GM21619 (cell line): ENCODE data around the gene BAX.

ENCODE experiments used
- ATAC-seq: cut with Tn5 transposase; IDR thresholded peaks from one replicate; pipeline ENCODE4 v1.9.1; 2021; ENCODE audit not compliant: unreplicated experiment

Gene BAX

DNA sequence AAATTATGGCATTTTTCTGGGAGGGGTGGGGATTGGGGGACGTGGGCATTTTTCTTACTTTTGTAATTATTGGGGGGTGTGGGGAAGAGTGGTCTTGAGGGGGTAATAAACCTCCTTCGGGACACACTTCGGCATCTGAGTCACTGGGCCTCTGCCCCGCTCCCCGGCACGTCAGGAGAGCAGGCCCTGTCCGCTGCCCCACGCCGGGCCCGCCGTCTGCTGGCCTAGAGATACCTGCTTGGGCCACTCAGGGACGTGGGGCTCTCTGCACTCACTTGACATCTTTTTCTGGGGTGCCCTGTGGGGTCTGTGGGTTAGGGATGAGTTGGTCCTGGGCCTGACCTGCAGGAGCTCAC is 7.0 kb downstream of the BAX start:
- ATAC-seq: no peak

DNA sequence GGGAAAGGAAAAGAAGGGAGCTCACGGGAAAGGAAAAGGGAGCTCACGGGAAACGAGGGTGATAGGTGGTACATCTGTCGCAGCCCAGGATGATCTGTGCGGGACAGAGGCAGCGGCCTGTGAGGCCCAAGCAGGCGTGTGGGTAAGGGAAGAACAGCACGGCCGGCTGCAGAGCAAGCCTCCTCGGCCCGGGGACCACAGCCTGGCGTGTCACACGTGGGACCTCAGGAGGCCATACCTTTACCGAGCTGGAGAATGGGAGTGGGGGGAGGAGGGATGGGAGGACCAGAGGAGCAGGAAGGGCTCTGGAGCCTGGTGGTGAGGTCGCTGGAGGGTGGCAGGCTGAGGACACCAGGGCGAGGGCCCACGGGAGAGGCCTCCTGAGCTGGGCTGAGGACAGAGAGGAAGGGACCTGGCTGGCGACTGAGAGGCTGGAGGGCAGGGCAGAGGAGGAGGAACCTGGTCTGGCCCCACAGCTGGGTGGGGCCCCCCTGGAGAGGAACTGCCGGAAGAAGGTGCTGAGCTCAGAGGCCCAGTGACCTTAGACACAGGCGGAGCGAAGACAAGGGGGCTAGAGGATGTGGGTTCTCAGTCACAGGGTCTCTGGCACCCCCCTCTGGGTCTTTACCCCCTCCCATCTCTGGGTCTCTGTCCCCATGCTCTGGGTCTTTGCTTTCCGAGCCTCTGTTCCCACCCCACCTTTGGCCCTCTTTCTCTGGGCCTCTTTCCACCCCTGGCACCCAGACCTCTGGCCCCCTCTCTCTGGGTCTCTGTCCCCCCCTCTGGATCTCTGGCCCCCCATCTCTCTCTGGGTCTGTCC is 7.6 kb downstream of the BAX start:
- ATAC-seq: peak; percentile 32

DNA sequence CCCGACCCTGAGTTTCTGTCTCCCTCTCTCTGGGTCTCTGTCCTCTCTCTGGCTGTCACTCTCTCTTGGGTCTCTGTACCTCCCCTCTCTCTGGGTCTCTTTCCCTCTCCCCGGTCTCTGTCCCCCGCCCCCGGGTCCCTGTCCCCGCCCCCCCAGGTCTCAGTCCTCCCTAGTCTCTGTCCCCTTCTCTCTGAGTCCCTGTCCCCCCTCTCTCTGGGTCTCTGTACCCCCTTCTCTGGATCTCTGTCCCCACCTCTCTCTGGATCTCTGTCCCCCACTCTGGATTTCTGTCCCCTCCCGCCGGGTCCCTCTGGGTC is 8.1 kb downstream of the BAX start:
- no peak for ATAC-seq

DNA sequence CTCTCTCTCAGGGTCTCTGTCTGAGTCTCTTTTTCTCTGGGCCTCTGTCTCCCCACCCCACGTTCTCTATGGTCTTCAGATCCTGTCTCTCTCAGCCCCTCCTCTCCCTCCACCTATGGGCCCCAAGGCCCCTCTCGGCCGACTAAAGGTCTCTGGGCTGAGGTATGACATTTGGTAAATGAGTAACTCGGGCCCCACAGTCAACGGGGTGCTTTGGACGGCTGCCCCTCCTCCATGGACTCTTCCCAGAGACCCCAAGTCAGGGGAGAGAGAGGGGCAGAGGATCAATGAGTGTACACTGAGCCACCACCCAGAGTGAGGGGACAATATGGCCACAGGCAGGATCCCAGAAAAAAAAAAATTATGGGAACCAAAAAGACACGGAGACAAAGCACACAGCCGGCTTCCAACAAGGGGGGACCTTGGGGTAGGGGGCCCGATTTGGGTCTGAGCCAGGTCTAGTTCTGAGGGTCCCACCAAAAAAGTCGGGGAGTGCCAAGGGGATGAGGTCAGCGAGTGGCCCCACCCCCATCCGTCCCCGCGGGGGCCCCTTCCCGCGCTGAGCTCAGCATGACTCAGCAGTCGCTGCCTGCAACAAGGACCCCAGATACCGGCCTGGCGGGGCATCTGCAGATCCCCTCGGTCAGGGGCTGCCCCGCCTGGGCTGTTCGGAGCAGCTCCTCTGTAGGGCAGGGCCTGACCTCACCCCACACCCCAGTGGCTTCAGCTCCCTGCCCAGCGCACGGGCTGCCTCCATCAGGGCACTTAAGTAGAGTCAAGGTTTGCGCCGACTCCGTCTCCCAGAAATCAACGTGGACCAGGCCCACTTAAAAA is 8.9 kb downstream of the BAX start:
- no peak for ATAC-seq

DNA sequence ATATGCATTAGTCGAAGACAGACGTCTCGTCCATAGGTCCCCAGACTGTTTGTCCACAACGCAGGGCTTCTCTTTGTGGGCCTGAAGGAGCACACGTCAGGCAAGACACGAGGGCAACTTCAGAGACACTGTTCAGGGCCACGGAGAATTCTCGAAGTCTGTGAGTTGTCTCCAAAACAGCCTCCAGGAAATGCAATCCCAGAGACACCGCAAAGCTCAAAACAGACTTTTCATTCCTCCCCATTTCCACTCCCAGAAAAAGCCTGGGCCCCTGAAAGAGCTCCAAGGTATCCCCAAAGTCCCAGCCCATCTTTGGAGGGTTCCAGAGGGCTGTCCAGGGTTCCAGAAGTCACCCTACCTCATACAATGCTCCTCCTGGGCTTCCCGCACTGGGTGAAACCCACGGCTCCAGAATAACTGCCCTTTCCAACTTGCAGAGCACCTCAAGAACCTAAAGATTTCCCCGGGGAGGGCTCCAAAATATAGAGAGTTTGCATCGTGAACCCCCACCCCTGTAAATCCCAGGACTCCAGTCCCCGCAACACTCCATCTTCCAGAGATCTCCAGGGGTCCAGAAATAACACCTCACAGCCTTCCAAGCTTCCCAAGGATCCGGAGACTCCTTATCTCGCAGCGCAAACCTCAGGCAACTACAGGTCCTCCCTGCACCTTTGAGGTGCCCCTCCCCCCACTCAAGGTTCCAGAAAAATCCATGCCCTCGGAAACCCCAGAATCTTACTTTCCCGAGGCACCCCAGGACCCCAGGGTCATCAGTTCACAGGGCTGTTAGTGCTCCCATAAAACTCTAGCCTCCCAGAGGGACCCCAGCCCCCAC is 9.7 kb downstream of the BAX start:
- no peak for ATAC-seq

DNA sequence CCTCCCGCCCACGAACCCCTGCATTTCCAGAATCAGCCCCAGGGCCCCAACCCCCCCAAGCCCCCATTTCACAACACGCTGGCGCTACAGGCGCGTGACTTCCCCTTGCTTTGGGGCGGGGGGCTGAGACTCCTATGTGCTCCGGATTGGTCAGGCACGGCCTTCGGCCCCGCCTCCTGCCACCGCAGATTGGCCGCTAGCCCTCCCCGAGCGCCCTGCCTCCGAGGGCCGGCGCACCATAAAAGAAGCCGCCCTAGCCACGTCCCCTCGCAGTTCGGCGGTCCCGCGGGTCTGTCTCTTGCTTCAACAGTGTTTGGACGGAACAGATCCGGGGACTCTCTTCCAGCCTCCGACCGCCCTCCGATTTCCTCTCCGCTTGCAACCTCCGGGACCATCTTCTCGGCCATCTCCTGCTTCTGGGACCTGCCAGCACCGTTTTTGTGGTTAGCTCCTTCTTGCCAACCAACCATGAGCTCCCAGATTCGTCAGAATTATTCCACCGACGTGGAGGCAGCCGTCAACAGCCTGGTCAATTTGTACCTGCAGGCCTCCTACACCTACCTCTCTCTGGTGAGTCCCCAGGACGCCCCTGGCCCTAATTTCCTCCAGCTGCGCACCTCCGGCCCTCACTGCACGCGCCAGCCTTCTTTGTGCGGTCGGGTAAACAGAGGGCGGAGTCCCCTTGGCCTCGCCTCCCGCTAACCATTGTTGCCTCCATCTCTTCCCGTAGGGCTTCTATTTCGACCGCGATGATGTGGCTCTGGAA is 10.5 kb downstream of the BAX start, which contains the start of gene FTL:
FTL (plus strand) TSS at position 270 of the 766 bp plus-strand sequence; CDS start at position 469, 199 bp downstream.
- peak; percentile 41 for ATAC-seq

DNA sequence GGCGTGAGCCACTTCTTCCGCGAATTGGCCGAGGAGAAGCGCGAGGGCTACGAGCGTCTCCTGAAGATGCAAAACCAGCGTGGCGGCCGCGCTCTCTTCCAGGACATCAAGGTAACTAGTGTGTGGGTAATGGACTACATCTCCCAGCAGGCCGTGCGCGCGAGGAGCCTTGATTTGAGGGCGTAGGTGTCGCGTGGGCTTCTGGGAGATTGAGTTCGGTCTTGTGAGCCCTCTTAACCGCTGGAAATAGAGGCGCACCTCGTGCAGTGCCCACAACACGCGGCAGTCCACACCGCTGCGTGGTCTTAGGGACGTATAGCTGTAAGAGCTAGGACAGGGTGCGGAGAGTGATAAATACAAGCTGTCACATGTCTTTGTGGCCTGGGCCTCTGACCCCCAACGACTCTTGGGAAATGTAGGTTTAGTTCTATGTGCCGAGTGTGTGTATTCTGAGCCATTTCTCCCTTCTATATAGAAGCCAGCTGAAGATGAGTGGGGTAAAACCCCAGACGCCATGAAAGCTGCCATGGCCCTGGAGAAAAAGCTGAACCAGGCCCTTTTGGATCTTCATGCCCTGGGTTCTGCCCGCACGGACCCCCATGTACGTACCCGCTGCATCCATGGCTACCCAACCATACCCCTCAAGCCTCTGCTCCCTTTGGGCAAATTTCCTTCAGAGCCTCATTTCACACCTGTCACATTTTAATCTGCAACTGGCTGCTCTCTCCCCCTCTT is 11.3 kb downstream of the BAX start:
- ATAC-seq: peak; percentile 19

DNA sequence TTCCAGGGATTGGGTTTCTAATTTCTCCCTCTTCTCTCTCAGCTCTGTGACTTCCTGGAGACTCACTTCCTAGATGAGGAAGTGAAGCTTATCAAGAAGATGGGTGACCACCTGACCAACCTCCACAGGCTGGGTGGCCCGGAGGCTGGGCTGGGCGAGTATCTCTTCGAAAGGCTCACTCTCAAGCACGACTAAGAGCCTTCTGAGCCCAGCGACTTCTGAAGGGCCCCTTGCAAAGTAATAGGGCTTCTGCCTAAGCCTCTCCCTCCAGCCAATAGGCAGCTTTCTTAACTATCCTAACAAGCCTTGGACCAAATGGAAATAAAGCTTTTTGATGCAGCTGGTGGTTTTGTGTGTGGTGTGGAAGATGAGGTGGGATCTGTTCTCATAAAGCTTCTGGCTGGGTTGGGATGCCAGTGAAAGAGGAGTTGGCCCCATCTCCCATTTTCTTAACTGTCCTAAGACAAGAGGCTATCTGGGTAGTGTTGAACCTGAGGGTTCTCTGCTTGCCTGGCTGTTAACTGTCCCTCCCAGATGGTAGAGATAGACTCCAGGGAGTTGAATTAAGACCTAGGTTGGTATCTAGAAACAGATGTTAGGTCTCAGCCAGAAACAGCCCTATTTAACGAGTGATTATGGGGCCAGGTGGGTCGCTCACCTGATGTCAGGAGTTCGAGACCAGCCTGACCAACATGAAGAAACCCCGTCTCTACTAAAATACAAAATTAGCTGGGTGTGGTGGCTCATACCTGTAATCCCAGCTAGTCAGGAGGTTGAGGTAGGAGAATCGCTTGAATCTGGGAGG is 12.1 kb downstream of the BAX start:
- ATAC-seq: no peak

DNA sequence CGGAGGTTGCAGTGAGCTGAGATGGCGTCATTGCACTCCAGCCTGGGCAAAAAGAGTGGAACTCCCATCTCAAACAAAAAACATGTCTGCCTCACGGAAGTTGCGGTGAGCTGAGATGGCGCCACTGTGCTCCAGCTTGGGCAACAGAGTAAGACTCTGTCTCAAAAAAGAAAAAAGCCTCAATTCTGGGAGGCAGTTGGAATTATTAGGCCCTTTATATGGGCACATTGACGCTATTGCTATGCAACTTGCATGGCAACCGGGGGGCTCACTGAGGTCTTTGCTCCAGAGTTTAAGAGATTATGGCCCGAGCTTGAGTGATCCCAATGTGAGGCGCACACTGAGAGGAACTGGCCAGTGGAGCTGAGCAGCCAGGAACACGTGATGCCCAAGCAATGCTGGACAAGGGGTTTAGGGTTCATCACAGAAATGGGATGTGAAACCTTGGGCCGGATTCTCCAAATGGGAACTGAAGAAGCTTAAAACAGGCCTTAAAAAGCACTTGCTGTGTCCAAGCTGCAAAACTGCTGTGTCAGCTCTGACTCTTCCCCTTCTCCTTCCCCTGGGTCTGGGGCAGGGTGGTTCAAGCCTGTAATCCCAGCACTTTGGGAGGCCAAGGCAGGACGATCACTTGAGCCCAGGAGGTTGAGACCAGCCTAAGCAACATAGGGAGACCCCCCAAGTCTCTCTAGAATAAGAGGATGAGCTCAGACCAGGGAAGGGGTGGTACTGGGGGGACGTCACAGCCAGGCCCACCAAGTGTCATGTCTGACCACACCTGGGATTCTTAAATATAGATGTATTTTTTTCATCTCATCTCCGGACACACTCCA is 12.9 kb downstream of the BAX start:
- ATAC-seq: no peak

DNA sequence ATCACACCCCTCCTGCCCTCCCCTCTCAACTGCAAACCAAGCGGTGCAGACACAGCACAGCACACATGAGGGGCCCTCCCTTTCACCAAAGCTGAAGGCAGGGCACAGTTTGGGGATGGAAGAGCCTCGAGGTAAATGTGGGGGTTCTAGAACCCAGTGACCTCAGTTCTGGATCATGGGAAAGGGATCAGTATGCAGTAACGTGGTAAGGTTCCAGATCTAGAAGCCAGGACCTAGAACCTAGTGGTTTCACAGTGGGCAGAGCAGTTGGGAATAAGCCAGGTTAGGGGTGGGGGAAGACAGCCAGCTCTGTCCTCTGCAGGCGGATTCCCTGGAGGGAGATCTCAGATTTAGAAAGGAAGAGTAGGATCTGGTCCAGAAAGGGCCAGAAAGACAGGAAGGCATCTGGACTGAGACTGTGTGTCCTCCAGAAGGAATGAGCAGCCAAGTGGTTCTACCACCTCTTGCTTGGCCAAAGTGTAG is 13.5 kb downstream of the BAX start:
- no peak for ATAC-seq

DNA sequence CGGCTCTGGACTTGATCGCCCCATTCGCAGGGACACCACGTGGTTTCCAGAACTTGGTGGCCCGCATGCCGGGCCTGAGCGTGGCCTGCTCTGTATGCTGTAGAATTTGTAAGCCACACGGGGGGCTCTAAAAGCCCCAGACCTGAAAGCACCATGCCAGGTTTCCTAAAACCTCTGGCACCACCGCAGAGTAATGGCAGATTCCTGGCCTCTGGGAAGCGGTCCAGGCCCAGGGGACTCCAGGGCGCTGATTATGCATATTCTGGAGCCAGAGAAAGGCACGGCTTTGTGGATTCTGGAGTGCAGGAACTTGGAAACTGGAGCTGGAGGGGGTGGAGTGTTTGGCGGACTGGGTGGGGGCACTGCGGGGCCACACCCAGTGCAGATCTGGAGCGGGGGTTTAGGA is 14.1 kb downstream of the BAX start:
- no peak for ATAC-seq

DNA sequence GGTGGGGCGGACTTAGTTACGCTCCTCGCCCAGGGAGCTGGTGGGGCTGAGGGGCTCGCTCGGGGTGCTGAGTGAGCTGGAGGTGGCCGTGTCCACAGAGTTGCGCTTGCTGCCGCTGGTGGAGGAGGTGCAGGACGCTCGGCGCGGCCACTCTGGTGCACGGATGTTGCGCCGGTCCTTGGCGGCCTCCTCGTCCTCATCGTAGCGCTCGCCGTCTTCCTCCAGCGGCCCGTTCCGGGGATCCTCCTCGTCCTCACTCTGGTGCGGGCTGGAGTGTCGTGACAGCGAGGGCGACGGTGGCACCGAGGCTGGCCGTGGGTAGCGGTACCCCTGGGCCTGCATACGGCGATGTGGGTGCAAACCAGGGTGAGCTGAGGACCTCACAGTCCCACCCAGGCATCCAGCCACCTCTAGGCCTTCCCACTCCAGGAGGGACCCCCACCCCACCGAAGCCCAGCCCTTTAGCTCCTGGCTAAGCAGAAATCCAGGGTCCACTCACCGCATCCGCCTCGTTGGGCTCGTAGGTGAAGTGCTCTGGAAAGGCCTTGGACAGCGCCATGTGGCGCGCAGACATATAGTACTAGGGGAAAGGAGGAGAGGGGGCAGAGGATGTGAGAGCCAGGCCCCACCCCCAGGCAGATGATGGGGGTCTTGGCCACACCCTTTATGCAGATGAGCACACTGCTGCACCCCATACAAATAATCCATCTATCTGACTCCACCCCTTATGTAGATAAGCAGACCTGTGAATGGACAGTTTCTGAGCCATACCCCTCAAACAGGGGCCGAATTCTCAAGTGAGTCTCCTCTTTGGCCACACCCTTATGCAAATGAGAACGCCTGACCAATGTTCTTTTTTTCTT is 14.8 kb downstream of the BAX start:
- no peak for ATAC-seq

DNA sequence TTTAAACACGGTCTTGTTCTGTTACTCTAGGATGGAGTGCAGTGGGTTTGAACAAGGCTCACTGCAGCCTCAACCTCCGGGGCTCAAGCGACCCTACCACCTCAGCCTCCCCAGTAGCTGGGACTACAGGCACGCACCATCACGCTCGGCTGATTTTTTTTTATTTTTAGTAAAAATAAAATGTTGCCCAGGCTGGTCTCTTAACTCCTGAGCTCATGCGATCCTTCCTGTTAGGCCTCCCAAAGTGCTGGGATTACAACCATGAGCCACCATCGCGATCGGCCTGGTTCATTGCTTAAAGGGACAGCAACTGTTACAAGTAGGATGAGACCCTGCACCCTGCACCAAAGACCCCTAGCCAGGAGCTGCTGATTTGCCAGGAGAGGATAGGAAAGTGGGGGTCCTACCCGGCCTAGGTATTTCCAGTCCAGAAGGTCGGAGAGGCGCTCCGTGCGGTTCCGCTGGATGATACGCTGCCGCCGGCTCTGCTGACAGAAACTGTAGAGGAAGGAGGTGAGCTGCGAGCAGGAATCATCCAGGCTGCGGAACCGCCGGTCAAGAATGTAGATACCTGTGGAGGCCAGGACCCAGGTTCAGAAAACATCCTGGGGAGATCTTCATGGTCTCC is 15.6 kb downstream of the BAX start:
- ATAC-seq: no peak

DNA sequence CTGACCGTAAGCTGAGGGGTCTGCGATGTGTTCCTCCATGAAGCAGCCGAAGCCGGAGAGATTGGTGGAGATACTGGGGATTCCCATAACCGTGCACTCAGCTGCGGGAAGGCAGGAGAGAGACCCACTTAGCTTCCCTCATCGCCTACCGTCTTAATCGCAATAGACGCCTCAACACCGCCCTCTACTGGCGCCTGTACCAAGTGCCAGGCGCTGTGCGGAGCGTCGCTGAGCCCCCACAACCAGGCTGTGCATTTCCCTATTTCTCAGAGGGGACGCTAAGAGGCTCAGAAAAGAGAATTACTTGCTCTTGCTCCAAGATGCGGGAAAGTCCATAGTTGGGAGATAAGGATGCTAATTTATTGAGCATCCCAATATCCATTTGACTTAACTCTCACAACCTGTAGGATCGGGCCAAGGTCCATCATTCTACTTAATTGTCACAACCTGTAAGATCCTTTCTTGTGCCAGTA is 16.3 kb downstream of the BAX start:
- ATAC-seq: no peak

DNA sequence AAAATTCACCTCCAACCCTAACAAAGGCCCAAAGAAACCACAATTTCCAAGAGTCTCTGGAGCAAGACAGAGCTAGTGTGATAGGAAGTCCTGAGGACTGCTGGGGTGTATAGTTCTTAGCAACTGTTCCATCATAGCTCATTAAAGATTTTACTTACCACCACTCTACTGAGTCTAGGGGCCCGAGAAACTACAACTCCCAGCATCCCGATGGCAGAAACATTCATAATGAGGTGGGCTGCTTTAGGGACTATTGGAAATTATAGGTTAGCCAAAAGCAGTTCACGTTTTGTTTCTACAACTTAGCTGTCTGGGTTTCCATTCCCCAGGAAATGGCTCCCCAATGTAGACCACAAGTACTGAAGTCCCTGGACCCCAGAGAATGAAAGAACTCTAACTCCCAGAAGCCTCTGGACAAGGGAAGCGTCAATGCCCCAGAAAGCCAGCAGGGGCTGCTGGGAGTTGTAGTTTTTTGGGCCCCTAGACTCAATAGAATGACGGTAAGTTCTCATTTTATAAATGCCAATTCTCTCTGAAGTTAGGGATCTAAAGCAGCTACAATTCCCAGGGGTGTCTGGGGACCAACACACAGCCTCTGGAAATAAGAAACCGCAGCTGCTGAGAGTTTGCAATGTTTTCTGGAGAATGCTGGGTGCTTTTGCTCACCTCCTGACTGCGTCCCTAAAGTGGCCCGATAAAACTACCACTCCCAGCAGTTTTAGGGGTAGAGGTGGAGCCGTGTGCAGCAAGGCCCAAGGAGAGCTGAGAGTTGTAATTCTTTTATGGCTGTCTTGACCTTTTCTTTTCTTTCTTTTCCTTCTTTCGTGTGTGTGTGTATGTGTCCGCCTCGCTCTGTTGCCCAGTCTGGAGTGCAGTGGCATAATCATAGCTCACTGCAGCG is 21.5 kb downstream of the BAX start:
- no peak for ATAC-seq

DNA sequence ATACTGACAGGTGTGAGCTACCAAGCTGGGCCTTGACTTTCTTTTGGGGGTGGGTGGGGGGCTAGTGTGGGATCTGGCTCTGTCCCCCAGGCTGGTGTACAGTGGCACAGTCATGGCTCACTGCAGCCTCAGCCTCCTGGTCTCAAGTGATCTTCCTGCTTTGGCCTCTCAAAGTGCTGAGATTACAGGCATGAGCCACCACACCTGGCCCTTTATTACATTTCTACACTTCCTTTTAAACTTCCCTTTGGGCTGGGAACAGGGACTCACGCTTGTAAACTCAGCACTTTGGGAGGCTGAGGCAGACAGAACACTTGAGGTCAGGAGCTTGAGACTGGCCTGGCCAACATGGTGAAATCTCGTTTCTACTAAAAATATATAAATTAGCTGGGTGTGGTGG is 22.4 kb downstream of the BAX start:
- ATAC-seq: no peak
